ENCODE results near the gene JMJD6.
"Not testable (repeated sequence)": the region's sequence is repeated elsewhere in the genome, so short reads cannot be mapped to it uniquely, and the experiment has no call there.

The JMJD6 gene

GRCh38 chr17:76726231-76726775 is at the start of gene JMJD6:
Gene JMJD6, minus strand, starts transcription at chr17:76726606. Its CDS starts 131 bp downstream, at chr17:76726475.
- peak; percentile 89 to 90 for DNase-seq (ENCODE audit: low read depth in 2 of 2)

GRCh38 chr17:76775021-76775600 is 48.7 kb upstream of the JMJD6 start:
- DNase-seq (ENCODE audit: low read depth in 2 of 2), result no peak

GRCh38 chr17:76772842-76773525 is 46.6 kb upstream of the JMJD6 start:
- DNase-seq (ENCODE audit: low read depth in 2 of 2), result peak; percentile 81 to 84

GRCh38 chr17:76758570-76758969 is 32.2 kb upstream of the JMJD6 start:
- DNase-seq (ENCODE audit: low read depth in 2 of 2), result no peak

- DNase-seq (ENCODE audit: low read depth in 2 of 2), result no peak
These were observed 30.9 kb upstream of the JMJD6 start for GRCh38 chr17:76757256-76757655.

- DNase-seq (ENCODE audit: low read depth in 2 of 2), result no peak
These were observed 28.9 kb upstream of the JMJD6 start for GRCh38 chr17:76755285-76755684.

GRCh38 chr17:76753061-76753961 is 26.9 kb upstream of the JMJD6 start:
- no peak for DNase-seq (ENCODE audit: low read depth in 2 of 2)

GRCh38 chr17:76752006-76752405 is 25.6 kb upstream of the JMJD6 start:
- DNase-seq (ENCODE audit: low read depth in 2 of 2), result no peak

GRCh38 chr17:76751416-76751993 is 25.1 kb upstream of the JMJD6 start:
- no peak for DNase-seq (ENCODE audit: low read depth in 2 of 2)

- DNase-seq (ENCODE audit: low read depth in 2 of 2), result no peak
These were observed 22.3 kb upstream of the JMJD6 start for GRCh38 chr17:76748657-76749056.

GRCh38 chr17:76747716-76748363 is 21.4 kb upstream of the JMJD6 start:
- DNase-seq (ENCODE audit: low read depth in 2 of 2), result no peak

- not testable (repeated sequence) for DNase-seq (ENCODE audit: low read depth in 2 of 2)
These were observed 19.4 kb upstream of the JMJD6 start for GRCh38 chr17:76745785-76746184.

- no peak for DNase-seq (ENCODE audit: low read depth in 2 of 2)
These were observed 18.3 kb upstream of the JMJD6 start for GRCh38 chr17:76744747-76745146.

- no peak for DNase-seq (ENCODE audit: low read depth in 2 of 2)
These were observed 16.6 kb upstream of the JMJD6 start for GRCh38 chr17:76742958-76743357.

GRCh38 chr17:76740329-76741118 is 14.1 kb upstream of the JMJD6 start:
- DNase-seq (ENCODE audit: low read depth in 2 of 2), result no peak

GRCh38 chr17:76739568-76740115 is 13.2 kb upstream of the JMJD6 start:
- DNase-seq (ENCODE audit: low read depth in 2 of 2), result not testable (repeated sequence)

- no peak for DNase-seq (ENCODE audit: low read depth in 2 of 2)
These were observed 12.1 kb upstream of the JMJD6 start for GRCh38 chr17:76738468-76738850.

- DNase-seq (ENCODE audit: low read depth in 2 of 2), result peak; percentile 88 to 90
These were observed 11.5 kb upstream of the JMJD6 start, which contains the start of gene MFSD11 for GRCh38 chr17:76737676-76738467. Gene MFSD11, plus strand, starts transcription at chr17:76738119. Its CDS starts 234 bp downstream, at chr17:76738353.

GRCh38 chr17:76737082-76737675 is 10.8 kb upstream of the JMJD6 start, which contains the start of gene SRSF2:
Gene SRSF2, minus strand, starts transcription at chr17:76737331. Its CDS starts 171 bp downstream, at chr17:76737160.
- peak; percentile 99 for DNase-seq (ENCODE audit: low read depth in 2 of 2)
